B cell (primary cell): ENCODE measurements around the gene ZFPM1. TPM values are rescaled to one million over a fixed set of nuclear protein-coding genes. Genes with fewer than 3 reads are reported as not detected.
A peak's percentile ranks its signal among the peaks of the same experiment; 100 is the strongest.

Experiments
- ATAC-seq: fragments of 200-7000 bp; cut with Tn5 transposase; one replicate; pipeline ENCODE4 v1.10.0; 2021; ENCODE audit warnings: low read depth, mild to moderate bottlenecking, moderate number of reproducible peaks, moderate library complexity
- CTCF ChIA-PET: fragments of 350-600 bp; sonication (Branson Sonifier 250); formaldehyde crosslinking; loops from one replicate; lab custom pipeline; 2021; ENCODE audit warnings: antibody characterized with exemption, inconsistent platforms; lab: Charles Lee
- POLR2A ChIA-PET: fragments of 350-600 bp; sonication (Branson Sonifier 250); formaldehyde crosslinking; loops from one replicate; lab custom pipeline; 2021; ENCODE audit warnings: antibody characterized with exemption; lab: Charles Lee
- DNase-seq: peaks from one replicate; pipeline ENCODE4 v3.0.0; 2013
- H2AFZ ChIP-seq: 2 replicates; pipeline ENCODE4 v1.6.1; 2012; ENCODE audit warnings: mild to moderate bottlenecking, low read depth, low read length; ENCODE audit not compliant: insufficient read depth, poor library complexity, severe bottlenecking
- H3K27ac ChIP-seq, 2 donors: 1 replicate in 1 of 2; 2 replicates in 1 of 2; pipeline ENCODE4 v1.5.1; 2012 to 2013; ENCODE audit warnings: low read length in 2 of 2, mild to moderate bottlenecking in 2 of 2, moderate library complexity in 1 of 2
- H3K27me3 ChIP-seq, 4 experiments: fragments of 200-600 bp in 1 of 4; sonication (generic) in 1 of 4; replicated peaks in 1 of 4; 1 replicate in 2 of 4; 2 replicates in 2 of 4; pipeline versions ENCODE4 v1.6.1 to v1.7.0; 2013 to 2016; ENCODE audit warnings: low read length in 3 of 4, mild to moderate bottlenecking in 2 of 4, mixed read lengths in 1 of 4, moderate library complexity in 1 of 4; ENCODE audit not compliant: insufficient read depth in 4 of 4, control insufficient read depth in 3 of 4; ENCODE audit errors: control extremely low read depth in 1 of 4
- H3K36me3 ChIP-seq, 2 experiments: replicated peaks in 1 of 2; 1 replicate in 1 of 2; 2 replicates in 1 of 2; pipeline versions ENCODE4 v1.6.1 to v1.7.1; 2013; ENCODE audit warnings: low read length in 1 of 2; ENCODE audit not compliant: insufficient read depth in 2 of 2, control insufficient read depth in 1 of 2; ENCODE audit errors: control extremely low read depth in 1 of 2, extremely low read depth in 1 of 2
- H3K4me1 ChIP-seq, 2 donors: fragments of 200-600 bp in 1 of 2; sonication (generic) in 1 of 2; 1 replicate in 1 of 2; 2 replicates in 1 of 2; pipeline versions ENCODE4 v1.5.1 to v1.6.1; 2013 to 2017; ENCODE audit warnings: low read length in 2 of 2; ENCODE audit not compliant: control insufficient read depth in 2 of 2, insufficient read depth in 2 of 2
- H3K4me2 ChIP-seq: replicated peaks from 2 replicates; pipeline ENCODE3; 2012; ENCODE audit warnings: mild to moderate bottlenecking, low read depth, low read length; ENCODE audit not compliant: poor library complexity, severe bottlenecking
- H3K4me3 ChIP-seq, 5 experiments: fragments of 200-600 bp in 1 of 5; sonication (generic) in 1 of 5; 1 replicate in 3 of 5; 2 replicates in 2 of 5; pipeline versions ENCODE4 v1.5.1 to v1.7.0; 2011 to 2016; ENCODE audit warnings: low read length in 4 of 5, mild to moderate bottlenecking in 4 of 5, low read depth in 2 of 5, control low read depth in 1 of 5, moderate library complexity in 1 of 5; ENCODE audit not compliant: insufficient read depth in 1 of 5; ENCODE audit errors: control extremely low read depth in 1 of 5, extremely low read depth in 1 of 5
- H3K79me2 ChIP-seq: fragments of 200-600 bp; sonication (generic); one replicate; pipeline ENCODE4 v1.6.0; 2016; ENCODE audit warnings: low read length; ENCODE audit not compliant: control insufficient read depth, insufficient read depth
- H3K9ac ChIP-seq: fragments of 200-600 bp; sonication (generic); 2 replicates; pipeline ENCODE4 v1.6.1; 2017; ENCODE audit warnings: mild to moderate bottlenecking, low read length, moderate library complexity
- H3K9me3 ChIP-seq, 3 donors: one replicate each; pipeline versions ENCODE4 v1.6.1 to v1.7.1; 2013; ENCODE audit warnings: low read length in 2 of 3; ENCODE audit not compliant: control insufficient read depth in 2 of 3, insufficient read depth in 1 of 3; ENCODE audit errors: control extremely low read depth in 1 of 3
- H4K20me1 ChIP-seq: 2 replicates; pipeline ENCODE4 v1.6.0; 2012; ENCODE audit warnings: mild to moderate bottlenecking, low read length; ENCODE audit not compliant: insufficient read depth, control insufficient read depth, poor library complexity, severe bottlenecking
- H3K27ac Mint-ChIP-seq: one replicate; pipeline ENCODE4 v1.8.0; 2021; ENCODE audit warnings: mixed read lengths
- H3K27me3 Mint-ChIP-seq: one replicate; pipeline ENCODE4 v1.8.0; 2021; ENCODE audit warnings: mixed read lengths
- H3K4me1 Mint-ChIP-seq: one replicate; pipeline ENCODE4 v1.8.0; 2021; ENCODE audit warnings: mixed read lengths
- H3K4me3 Mint-ChIP-seq: one replicate; pipeline ENCODE4 v1.8.0; 2021; ENCODE audit warnings: mixed read lengths
- H3K9me3 Mint-ChIP-seq: one replicate; pipeline ENCODE4 v1.8.0; 2022; ENCODE audit warnings: mixed read lengths; ENCODE audit not compliant: insufficient read depth
- CTCF ChIP-seq: fragments of 200-600 bp; IDR thresholded peaks from one replicate; pipeline ENCODE4 v1.8.0; 2022; ENCODE audit warnings: antibody characterized with exemption, mild to moderate bottlenecking
- EZH2 ChIP-seq: IDR thresholded peaks from 2 replicates; pipeline ENCODE4 v1.6.1; 2012; ENCODE audit warnings: borderline replicate concordance, low read depth, mild to moderate bottlenecking, moderate library complexity, low read length; ENCODE audit not compliant: insufficient read depth, poor library complexity, severe bottlenecking
- WGBS: methylation state at CpG from one replicate; pipeline ENCODE4 v1.1.5; 2013; ENCODE audit warnings: missing lambda C conversion rate; ENCODE audit not compliant: insufficient coverage; 5-methylcytosine and 5-hydroxymethylcytosine counted together
- intact Hi-C: fragments of 100-400 bp; cut with micrococcal nuclease; formaldehyde crosslinking; loops from one replicate; pipeline ENCODE4 v1.10.0; 2022
- polyA plus RNA-seq: library from polyadenylated mRNA; depleted of rRNA; stranded (reverse); fragments of >200 nt; gene quantifications from 2 replicates; pipeline ENCODE4 v1.2.3, GENCODE V29; 2012
- total RNA-seq, 2 donors: library from RNA; stranded (reverse); fragments of 120-200 nt in 1 of 2; gene quantifications; 1 replicate in 1 of 2; 2 replicates in 1 of 2; pipeline versions ENCODE4 v1.2.3 to v1.2.4, GENCODE V29; 2013 to 2022

Gene ZFPM1
- total and polyA plus RNA-seq, 2 donors (not counting 1 experiment from before 2014, with no cell fraction given), result 4.3 to 34.6 TPM

- peaks cover 49% of the 10 kb centered on the region for H3K4me1 Mint-ChIP-seq
- H3K27me3 ChIP-seq, result peaks cover 0 to 11% (median 0%) of the 10 kb centered on the region in 4 experiments
- H2AFZ ChIP-seq, result no peak overlapping the region
- no peaks in the 10 kb centered on the region for H3K9me3 Mint-ChIP-seq
- H3K9ac ChIP-seq, result peak overlapping the region; percentile 64
- H3K27ac Mint-ChIP-seq, result peak overlapping the region; percentile 92
- peaks cover 35 to 61% of the 10 kb centered on the region in 2 donors for H3K4me1 ChIP-seq
- no peaks in the 10 kb centered on the region for H3K36me3 ChIP-seq
- H3K9me3 ChIP-seq, result peaks cover 0 to 14% (median 0%) of the 10 kb centered on the region in 3 donors
- H3K4me3 Mint-ChIP-seq, result peak overlapping the region; percentile 88
- intact Hi-C loops, result loop anchor here (1.0 to 10.0 kb wide), 4 partner anchors 10 to 328 kb away; partner anchors contain the start of genes CYBA and PIEZO1
- H3K27me3 Mint-ChIP-seq, result no peaks in the 10 kb centered on the region
- ChIA-PET CTCF (interaction anchor here (0.7 to 2.3 kb wide), 2 partner anchors 10 to 25 kb away, joined by 3 to 5 read pairs; no protein-coding TSS in a partner anchor), POLR2A (interaction anchor here (0.5 to 1.2 kb wide), 2 partner anchors 24 to 346 kb away, joined by 3 to 9 read pairs; no protein-coding TSS in a partner anchor)
- peak overlapping the region; percentile 99 for H3K4me2 ChIP-seq
- WGBS, result 56% methylated on average over 13 of the region's 14 CpGs
- H3K79me2 ChIP-seq, result peaks cover 70% of the 10 kb centered on the region
- peak overlapping the region in 4 of 5 experiments; percentile 47 to 72 (median 64) for H3K4me3 ChIP-seq
- ATAC-seq (peak; percentile 1), DNase-seq (no peak)
- H4K20me1 ChIP-seq, result peaks cover 62% of the 10 kb centered on the region
- no peak for TF ChIP-seq CTCF
- TF ChIP-seq EZH2, result no peak
- peak overlapping the region in 1 of 2 donors; percentile 18 for H3K27ac ChIP-seq
Measured at GRCh38 chr16:88456356-88457292, 3.5 kb downstream of the ZFPM1 start.
